Measurements from ENCODE around the gene MAP6. TPM values are rescaled to one million over a fixed set of nuclear protein-coding genes. Genes with fewer than 3 reads are reported as not detected.

Gene MAP6
- total and polyA plus RNA-seq, 2 of the 13 experiments (the other 11 are each of a cell fraction or from before 2014, with no cell fraction given) = 0.04 TPM; not detected in 1

DNA sequence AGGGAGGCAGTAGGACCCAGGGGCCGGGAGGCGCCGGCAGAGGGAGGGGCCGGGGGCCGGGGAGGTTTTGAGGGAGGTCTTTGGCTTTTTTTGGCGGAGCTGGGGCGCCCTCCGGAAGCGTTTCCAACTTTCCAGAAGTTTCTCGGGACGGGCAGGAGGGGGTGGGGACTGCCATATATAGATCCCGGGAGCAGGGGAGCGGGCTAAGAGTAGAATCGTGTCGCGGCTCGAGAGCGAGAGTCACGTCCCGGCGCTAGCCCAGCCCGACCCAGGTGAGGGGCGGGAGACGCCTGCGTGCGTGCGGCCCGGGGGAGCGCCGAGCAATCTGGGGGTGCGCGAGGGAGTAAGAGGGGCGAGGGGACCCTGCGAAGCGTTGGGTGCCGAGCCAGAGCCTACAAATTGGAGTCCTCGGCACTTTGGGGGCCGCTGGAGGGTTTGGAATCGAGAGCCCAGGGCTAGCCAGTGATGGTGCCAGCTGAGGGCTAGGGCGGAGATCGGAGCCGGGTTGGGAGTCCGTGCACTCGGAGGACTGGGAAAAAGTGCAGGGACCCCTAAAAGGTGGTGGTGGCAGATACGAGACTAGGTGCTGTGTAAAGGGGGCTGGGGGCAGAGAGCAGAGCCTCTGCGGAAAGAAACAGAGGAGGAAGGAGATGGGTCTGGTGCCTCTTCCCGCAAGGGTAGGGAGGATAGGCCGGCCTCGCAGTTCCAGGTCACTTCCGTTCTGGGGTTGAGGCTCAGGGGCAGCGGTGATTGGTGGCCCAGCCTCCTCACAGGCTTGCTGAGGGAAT lies 106.6 kb downstream of the MAP6 start, which contains the start of gene SERPINH1 (continued):
- TF ChIP-seq HOXA9 (CRISPR knock-in tag; IDR thresholded peaks at IDR 0.05; ENCODE audit: borderline replicate concordance) (no peak), JUND (CRISPR knock-in tag; IDR thresholded peaks at IDR 0.05) (no peak), ZNF549 (CRISPR knock-in tag; IDR thresholded peaks at IDR 0.05) (no peak), ZNF20 (CRISPR knock-in tag; IDR thresholded peaks at IDR 0.05) (no peak), MYC (CRISPR knock-in tag; IDR thresholded peaks at IDR 0.05; ENCODE audit: borderline replicate concordance) (no peak; the same call in 1 of the 2 replicates), NCOR1 (IDR thresholded peaks at IDR 0.05; ENCODE audit: borderline replicate concordance, low read length) (no peak), THYN1 (CRISPR knock-in tag; IDR thresholded peaks at IDR 0.05; ENCODE audit: borderline replicate concordance, low read depth) (no peak), SKI (IDR thresholded peaks at IDR 0.05; ENCODE audit: partially characterized antibody) (no peak), ZNF230 (CRISPR knock-in tag; IDR thresholded peaks at IDR 0.05) (no peak), MIXL1 (CRISPR knock-in tag; IDR thresholded peaks at IDR 0.05) (no peak)
- TF ChIP-seq, protein P1, sequence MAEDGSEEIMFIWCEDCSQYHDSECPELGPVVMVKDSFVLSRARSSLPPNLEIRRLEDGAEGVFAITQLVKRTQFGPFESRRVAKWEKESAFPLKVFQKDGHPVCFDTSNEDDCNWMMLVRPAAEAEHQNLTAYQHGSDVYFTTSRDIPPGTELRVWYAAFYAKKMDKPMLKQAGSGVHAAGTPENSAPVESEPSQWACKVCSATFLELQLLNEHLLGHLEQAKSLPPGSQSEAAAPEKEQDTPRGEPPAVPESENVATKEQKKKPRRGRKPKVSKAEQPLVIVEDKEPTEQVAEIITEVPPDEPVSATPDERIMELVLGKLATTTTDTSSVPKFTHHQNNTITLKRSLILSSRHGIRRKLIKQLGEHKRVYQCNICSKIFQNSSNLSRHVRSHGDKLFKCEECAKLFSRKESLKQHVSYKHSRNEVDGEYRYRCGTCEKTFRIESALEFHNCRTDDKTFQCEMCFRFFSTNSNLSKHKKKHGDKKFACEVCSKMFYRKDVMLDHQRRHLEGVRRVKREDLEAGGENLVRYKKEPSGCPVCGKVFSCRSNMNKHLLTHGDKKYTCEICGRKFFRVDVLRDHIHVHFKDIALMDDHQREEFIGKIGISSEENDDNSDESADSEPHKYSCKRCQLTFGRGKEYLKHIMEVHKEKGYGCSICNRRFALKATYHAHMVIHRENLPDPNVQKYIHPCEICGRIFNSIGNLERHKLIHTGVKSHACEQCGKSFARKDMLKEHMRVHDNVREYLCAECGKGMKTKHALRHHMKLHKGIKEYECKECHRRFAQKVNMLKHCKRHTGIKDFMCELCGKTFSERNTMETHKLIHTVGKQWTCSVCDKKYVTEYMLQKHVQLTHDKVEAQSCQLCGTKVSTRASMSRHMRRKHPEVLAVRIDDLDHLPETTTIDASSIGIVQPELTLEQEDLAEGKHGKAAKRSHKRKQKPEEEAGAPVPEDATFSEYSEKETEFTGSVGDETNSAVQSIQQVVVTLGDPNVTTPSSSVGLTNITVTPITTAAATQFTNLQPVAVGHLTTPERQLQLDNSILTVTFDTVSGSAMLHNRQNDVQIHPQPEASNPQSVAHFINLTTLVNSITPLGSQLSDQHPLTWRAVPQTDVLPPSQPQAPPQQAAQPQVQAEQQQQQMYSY (CRISPR knock-in tag; IDR thresholded peaks at IDR 0.05) = no peak
- TF ChIP-seq, protein P2, sequence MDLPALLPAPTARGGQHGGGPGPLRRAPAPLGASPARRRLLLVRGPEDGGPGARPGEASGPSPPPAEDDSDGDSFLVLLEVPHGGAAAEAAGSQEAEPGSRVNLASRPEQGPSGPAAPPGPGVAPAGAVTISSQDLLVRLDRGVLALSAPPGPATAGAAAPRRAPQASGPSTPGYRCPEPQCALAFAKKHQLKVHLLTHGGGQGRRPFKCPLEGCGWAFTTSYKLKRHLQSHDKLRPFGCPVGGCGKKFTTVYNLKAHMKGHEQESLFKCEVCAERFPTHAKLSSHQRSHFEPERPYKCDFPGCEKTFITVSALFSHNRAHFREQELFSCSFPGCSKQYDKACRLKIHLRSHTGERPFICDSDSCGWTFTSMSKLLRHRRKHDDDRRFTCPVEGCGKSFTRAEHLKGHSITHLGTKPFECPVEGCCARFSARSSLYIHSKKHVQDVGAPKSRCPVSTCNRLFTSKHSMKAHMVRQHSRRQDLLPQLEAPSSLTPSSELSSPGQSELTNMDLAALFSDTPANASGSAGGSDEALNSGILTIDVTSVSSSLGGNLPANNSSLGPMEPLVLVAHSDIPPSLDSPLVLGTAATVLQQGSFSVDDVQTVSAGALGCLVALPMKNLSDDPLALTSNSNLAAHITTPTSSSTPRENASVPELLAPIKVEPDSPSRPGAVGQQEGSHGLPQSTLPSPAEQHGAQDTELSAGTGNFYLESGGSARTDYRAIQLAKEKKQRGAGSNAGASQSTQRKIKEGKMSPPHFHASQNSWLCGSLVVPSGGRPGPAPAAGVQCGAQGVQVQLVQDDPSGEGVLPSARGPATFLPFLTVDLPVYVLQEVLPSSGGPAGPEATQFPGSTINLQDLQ (CRISPR knock-in tag; IDR thresholded peaks at IDR 0.05) = peak; percentile 74; the same call in 1 of the 2 replicates
- TF ChIP-seq, protein P3, sequence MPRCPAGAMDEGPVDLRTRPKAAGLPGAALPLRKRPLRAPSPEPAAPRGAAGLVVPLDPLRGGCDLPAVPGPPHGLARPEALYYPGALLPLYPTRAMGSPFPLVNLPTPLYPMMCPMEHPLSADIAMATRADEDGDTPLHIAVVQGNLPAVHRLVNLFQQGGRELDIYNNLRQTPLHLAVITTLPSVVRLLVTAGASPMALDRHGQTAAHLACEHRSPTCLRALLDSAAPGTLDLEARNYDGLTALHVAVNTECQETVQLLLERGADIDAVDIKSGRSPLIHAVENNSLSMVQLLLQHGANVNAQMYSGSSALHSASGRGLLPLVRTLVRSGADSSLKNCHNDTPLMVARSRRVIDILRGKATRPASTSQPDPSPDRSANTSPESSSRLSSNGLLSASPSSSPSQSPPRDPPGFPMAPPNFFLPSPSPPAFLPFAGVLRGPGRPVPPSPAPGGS (CRISPR knock-in tag; IDR thresholded peaks at IDR 0.05) = no peak
- TF ChIP-seq, protein P4, sequence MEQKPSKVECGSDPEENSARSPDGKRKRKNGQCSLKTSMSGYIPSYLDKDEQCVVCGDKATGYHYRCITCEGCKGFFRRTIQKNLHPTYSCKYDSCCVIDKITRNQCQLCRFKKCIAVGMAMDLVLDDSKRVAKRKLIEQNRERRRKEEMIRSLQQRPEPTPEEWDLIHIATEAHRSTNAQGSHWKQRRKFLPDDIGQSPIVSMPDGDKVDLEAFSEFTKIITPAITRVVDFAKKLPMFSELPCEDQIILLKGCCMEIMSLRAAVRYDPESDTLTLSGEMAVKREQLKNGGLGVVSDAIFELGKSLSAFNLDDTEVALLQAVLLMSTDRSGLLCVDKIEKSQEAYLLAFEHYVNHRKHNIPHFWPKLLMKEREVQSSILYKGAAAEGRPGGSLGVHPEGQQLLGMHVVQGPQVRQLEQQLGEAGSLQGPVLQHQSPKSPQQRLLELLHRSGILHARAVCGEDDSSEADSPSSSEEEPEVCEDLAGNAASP (CRISPR knock-in tag; IDR thresholded peaks at IDR 0.05; ENCODE audit: borderline replicate concordance) = peak; percentile 53; the same call in 1 of the 2 replicates
- TF ChIP-seq, protein P5, sequence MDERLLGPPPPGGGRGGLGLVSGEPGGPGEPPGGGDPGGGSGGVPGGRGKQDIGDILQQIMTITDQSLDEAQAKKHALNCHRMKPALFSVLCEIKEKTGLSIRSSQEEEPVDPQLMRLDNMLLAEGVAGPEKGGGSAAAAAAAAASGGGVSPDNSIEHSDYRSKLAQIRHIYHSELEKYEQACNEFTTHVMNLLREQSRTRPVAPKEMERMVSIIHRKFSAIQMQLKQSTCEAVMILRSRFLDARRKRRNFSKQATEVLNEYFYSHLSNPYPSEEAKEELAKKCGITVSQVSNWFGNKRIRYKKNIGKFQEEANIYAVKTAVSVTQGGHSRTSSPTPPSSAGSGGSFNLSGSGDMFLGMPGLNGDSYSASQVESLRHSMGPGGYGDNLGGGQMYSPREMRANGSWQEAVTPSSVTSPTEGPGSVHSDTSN (CRISPR knock-in tag; IDR thresholded peaks at IDR 0.05) = no peak
- TF ChIP-seq, protein P6, sequence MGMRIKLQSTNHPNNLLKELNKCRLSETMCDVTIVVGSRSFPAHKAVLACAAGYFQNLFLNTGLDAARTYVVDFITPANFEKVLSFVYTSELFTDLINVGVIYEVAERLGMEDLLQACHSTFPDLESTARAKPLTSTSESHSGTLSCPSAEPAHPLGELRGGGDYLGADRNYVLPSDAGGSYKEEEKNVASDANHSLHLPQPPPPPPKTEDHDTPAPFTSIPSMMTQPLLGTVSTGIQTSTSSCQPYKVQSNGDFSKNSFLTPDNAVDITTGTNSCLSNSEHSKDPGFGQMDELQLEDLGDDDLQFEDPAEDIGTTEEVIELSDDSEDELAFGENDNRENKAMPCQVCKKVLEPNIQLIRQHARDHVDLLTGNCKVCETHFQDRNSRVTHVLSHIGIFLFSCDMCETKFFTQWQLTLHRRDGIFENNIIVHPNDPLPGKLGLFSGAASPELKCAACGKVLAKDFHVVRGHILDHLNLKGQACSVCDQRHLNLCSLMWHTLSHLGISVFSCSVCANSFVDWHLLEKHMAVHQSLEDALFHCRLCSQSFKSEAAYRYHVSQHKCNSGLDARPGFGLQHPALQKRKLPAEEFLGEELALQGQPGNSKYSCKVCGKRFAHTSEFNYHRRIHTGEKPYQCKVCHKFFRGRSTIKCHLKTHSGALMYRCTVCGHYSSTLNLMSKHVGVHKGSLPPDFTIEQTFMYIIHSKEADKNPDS (CRISPR knock-in tag; IDR thresholded peaks at IDR 0.05) = 0 out of 2 replicates have a peak, but pooled peaks have one; percentile 22
